NCI-H226 (cell line): ENCODE data around the gene TMEM271.
"Not testable (repeated sequence)": the region's sequence is repeated elsewhere in the genome, so short reads cannot be mapped to it uniquely, and the experiment has no call there.

Source experiments
- DNase-seq: peaks from one replicate; pipeline ENCODE4 v3.0.0-alpha.2; 2015

The TMEM271 gene

GRCh38 chr4:560731-561291 is 15.3 kb downstream of the TMEM271 start:
- no peak for DNase-seq

GRCh38 chr4:560061-560460 is 16.0 kb downstream of the TMEM271 start:
- no peak for DNase-seq

GRCh38 chr4:555566-556275 is 20.4 kb downstream of the TMEM271 start:
- DNase-seq = no peak

- DNase-seq = not testable (repeated sequence)
These were observed 21.2 kb downstream of the TMEM271 start for GRCh38 chr4:554793-555320.

GRCh38 chr4:552019-552418 is 24.1 kb downstream of the TMEM271 start:
- no peak for DNase-seq

GRCh38 chr4:550268-550667 is 25.8 kb downstream of the TMEM271 start:
- DNase-seq = not testable (repeated sequence)

GRCh38 chr4:548976-549375 is 27.1 kb downstream of the TMEM271 start:
- no peak for DNase-seq

GRCh38 chr4:545612-546011 is 30.5 kb downstream of the TMEM271 start:
- DNase-seq = no peak

- DNase-seq = no peak
These were observed 31.5 kb downstream of the TMEM271 start for GRCh38 chr4:544386-545105.

- DNase-seq = no peak
These were observed 34.8 kb downstream of the TMEM271 start for GRCh38 chr4:541271-541670.

GRCh38 chr4:538542-539142 is 37.5 kb downstream of the TMEM271 start:
- DNase-seq = no peak

GRCh38 chr4:537436-538264 is 38.4 kb downstream of the TMEM271 start:
- DNase-seq = no peak

GRCh38 chr4:536351-536972 is 39.6 kb downstream of the TMEM271 start:
- no peak for DNase-seq

GRCh38 chr4:535924-536281 is 40.2 kb downstream of the TMEM271 start:
- DNase-seq = no peak

- DNase-seq = no peak
These were observed 40.7 kb downstream of the TMEM271 start for GRCh38 chr4:535181-535923.

- no peak for DNase-seq
These were observed 41.4 kb downstream of the TMEM271 start for GRCh38 chr4:534576-535151.

- no peak for DNase-seq
These were observed 42.0 kb downstream of the TMEM271 start for GRCh38 chr4:534101-534575.

GRCh38 chr4:533318-534100 is 42.6 kb downstream of the TMEM271 start:
- no peak for DNase-seq

GRCh38 chr4:532588-533317 is 43.3 kb downstream of the TMEM271 start:
- DNase-seq = no peak
